ENCODE results near the gene IRGM. TPM values are rescaled to one million over a fixed set of nuclear protein-coding genes. Genes with fewer than 3 reads are reported as not detected.
"Not testable (repeated sequence)": the region's sequence is repeated elsewhere in the genome, so short reads cannot be mapped to it uniquely, and the experiment has no call there.

IRGM gene
- total RNA-seq, 4 donors from 2014 or later, result not detected

DNA sequence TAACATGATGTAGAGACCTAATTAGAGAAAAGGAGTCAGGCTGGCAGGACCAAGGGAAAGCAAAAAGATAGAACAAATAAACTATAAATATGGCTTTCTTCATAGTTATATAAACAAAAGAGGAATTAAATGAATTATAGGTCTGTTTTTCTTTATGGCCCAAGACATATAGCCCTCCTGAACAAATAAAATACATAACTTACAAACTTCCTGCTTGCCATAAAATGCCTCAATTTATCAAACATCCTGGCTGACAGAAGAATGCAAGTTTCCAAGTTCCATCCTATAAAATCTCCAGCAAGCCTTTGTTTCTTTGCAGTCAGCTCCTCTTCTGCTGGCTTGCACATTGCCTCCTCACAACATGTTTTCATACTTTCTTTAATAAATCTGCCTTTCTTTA lies 31.3 kb upstream of the IRGM start:
- Histone ChIP-seq H3K36me3 (no peaks in the 10 kb centered on the region), H3K9me3 (no peaks in the 10 kb centered on the region), H3K27me3 (no peaks in the 10 kb centered on the region), H3K27ac (no peak overlapping the region), H3K4me3 (no peak overlapping the region), H3K4me1 (no peaks in the 10 kb centered on the region)
- intact Hi-C loops (cut with DNase I; ENCODE audit: low total_unique reads) (no loop called here), in situ Hi-C loops (cut with MboI; ENCODE audit: low sequenced_read_pairs in 4 of 4) (no loop called here)
- ATAC-seq (no peak), DNase-seq (no peak)
- TF ChIP-seq POLR2A (IDR thresholded peaks at IDR 0.05), result no peak

DNA sequence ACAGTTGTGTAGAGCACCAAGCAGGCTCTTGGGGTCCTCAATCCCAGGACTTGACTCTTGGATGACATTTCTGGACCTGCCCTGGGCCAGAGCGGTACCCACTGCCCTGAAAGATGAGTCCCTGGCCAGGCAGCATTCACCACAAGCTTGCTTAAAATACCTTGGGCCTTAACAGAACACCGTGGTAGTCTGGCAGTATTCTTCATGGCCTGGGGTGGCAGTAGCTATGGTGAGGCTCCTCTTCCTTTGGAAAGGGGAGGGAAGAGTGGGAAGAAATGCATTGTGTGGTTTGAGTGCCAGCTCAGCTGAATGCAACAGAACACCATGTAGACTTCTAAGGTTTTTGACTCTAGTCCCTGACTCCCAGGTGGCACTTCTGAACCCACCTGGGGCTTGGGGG lies 29.4 kb upstream of the IRGM start:
- no peak overlapping the region for H3K4me3 ChIP-seq
- H3K4me1 ChIP-seq, result no peaks in the 10 kb centered on the region
- no peak overlapping the region for H3K27ac ChIP-seq
- H3K36me3 ChIP-seq, result no peaks in the 10 kb centered on the region
- ATAC-seq, result no peak
- H3K9me3 ChIP-seq, result no peaks in the 10 kb centered on the region
- H3K27me3 ChIP-seq, result no peaks in the 10 kb centered on the region
- DNase-seq, result no peak
- TF ChIP-seq, protein P1, sequence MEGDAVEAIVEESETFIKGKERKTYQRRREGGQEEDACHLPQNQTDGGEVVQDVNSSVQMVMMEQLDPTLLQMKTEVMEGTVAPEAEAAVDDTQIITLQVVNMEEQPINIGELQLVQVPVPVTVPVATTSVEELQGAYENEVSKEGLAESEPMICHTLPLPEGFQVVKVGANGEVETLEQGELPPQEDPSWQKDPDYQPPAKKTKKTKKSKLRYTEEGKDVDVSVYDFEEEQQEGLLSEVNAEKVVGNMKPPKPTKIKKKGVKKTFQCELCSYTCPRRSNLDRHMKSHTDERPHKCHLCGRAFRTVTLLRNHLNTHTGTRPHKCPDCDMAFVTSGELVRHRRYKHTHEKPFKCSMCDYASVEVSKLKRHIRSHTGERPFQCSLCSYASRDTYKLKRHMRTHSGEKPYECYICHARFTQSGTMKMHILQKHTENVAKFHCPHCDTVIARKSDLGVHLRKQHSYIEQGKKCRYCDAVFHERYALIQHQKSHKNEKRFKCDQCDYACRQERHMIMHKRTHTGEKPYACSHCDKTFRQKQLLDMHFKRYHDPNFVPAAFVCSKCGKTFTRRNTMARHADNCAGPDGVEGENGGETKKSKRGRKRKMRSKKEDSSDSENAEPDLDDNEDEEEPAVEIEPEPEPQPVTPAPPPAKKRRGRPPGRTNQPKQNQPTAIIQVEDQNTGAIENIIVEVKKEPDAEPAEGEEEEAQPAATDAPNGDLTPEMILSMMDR (IDR thresholded peaks at IDR 0.05 in 4 of 5, conservative IDR thresholded peaks at IDR 0.05 in 1 of 5), result no peak
- no peak for TF ChIP-seq POLR2A (IDR thresholded peaks at IDR 0.05)
- in situ Hi-C loops (cut with MboI; ENCODE audit: low sequenced_read_pairs in 4 of 4) (no loop called here), intact Hi-C loops (cut with DNase I; ENCODE audit: low total_unique reads) (no loop called here)

DNA sequence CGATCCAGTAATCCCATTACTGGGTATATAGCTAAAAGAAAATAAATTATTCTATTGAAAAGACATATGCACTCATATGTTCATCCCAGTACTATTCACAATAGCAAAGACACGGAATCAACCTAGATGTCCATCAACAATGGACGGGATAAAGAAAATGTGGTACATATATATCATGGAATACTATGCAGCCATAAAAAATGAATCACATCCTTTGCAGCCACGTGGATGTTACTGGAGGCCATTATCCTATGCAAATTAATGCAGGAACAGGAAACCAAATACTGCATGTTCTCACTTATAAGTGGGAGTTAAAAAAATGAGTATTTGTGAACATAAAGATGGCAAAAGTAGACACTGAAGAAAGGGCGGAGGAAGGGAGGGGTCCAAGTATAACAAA lies 16.6 kb upstream of the IRGM start:
- in situ Hi-C loops (cut with MboI; ENCODE audit: low sequenced_read_pairs in 4 of 4), result loop anchor here in 2 of 4 donors (25.0 kb wide), 2 partner anchors 117 to 267 kb away; partner anchors contain the start of gene RBM22 (in 1 of the 2)
- no peak for ATAC-seq
- Histone ChIP-seq H3K36me3 (no peaks in the 10 kb centered on the region), H3K9me3 (peaks cover 0 to 7% (median 0%) of the 10 kb centered on the region in 3 donors), H3K27me3 (no peaks in the 10 kb centered on the region), H3K4me1 (no peaks in the 10 kb centered on the region), H3K4me3 (no peak overlapping the region), H3K27ac (no peak overlapping the region)
- intact Hi-C loops (cut with DNase I; ENCODE audit: low total_unique reads), result no loop called here
- DNase-seq, result no peak
- TF ChIP-seq POLR2A (IDR thresholded peaks at IDR 0.05), result no peak
- TF ChIP-seq, protein P1 (IDR thresholded peaks at IDR 0.05 in 4 of 5, conservative IDR thresholded peaks at IDR 0.05 in 1 of 5), result no peak

DNA sequence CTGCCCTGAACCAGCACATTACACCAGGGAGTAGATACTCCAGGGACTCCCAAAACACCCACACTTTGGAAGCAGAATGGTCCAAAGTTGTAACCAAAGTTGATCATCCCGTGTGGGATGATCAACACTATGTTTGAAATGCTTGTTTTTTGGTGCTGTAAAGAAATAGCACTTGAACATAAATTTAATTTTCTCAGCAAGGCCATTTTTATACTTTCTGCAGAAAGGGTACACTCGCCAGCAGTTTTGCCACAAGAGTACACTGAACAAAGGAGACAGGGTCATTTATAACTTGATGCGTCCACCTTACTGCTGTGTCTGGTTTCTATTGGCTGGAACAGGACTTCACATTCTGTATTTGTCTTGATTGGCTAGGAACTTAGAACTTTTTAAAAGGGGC lies 14.5 kb upstream of the IRGM start:
- intact Hi-C loops (cut with DNase I; ENCODE audit: low total_unique reads); H3K36me3 ChIP-seq; ATAC-seq; H3K27ac ChIP-seq; H3K9me3 ChIP-seq; DNase-seq; H3K27me3 ChIP-seq; H3K4me3 ChIP-seq; H3K4me1 ChIP-seq: not testable (repeated sequence)
- in situ Hi-C loops (cut with MboI; ENCODE audit: low sequenced_read_pairs in 4 of 4), result loop anchor here in 2 of 4 donors (25.0 kb wide), 2 partner anchors 120 to 270 kb away; partner anchors contain the start of gene RBM22 (in 1 of the 2)

DNA sequence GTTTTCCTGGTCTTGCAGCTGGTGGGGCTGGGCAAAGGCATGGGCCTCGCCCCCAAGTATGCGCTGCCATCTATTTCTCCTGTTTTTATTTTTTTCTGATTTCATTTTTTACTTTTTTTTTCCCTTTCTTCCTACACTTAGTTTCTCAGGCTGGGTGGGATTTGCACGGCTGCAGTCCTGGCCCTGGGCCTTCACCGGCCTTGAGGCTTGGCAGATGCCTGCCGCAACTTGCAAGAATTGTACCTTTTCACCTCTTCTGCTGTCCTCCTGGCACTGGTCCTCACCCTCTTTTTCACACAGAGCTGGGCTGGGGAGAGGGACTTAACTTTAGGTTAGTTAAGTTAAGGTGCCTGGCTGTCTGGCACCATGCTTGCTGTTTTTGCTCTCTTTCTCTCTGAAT lies 10.3 kb upstream of the IRGM start:
- intact Hi-C loops (cut with DNase I; ENCODE audit: low total_unique reads), result no loop called here
- TF ChIP-seq POLR2A (IDR thresholded peaks at IDR 0.05), result no peak
- TF ChIP-seq, protein P1 (IDR thresholded peaks at IDR 0.05 in 4 of 5, conservative IDR thresholded peaks at IDR 0.05 in 1 of 5), result no peak
- ATAC-seq (no peak), DNase-seq (no peak)
- Histone ChIP-seq H3K36me3 (no peaks in the 10 kb centered on the region), H3K4me3 (no peak overlapping the region), H3K9me3 (peaks cover 0 to 7% (median 0%) of the 10 kb centered on the region in 3 donors), H3K4me1 (no peaks in the 10 kb centered on the region), H3K27me3 (peaks cover 0 to 3% (median 0%) of the 10 kb centered on the region in 3 donors), H3K27ac (no peak overlapping the region)
- in situ Hi-C loops (cut with MboI; ENCODE audit: low sequenced_read_pairs in 4 of 4), result loop anchor here in 2 of 4 donors (25.0 kb wide), 2 partner anchors 124 to 274 kb away; partner anchors contain the start of gene RBM22 (in 1 of the 2)

DNA sequence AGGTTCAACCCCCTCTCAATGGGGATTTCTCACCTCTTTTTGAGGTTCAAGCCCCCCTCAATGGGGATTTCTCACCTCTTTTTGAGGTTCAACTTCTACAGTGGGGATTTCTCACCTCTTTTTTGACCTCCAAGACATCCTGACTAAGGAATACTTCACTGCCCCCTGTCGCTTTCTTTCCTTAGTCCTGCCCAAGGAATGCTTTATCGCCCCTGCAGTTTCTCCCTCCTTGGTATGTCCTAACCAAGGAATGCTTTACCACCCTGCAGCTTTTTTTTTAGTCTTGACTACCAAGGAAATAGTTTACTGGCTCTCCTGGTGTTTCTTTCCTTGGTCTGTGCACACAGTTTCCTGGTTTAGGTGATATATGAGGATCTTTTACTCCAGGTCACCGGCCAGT lies 9.6 kb upstream of the IRGM start:
- in situ Hi-C loops (cut with MboI; ENCODE audit: low sequenced_read_pairs in 4 of 4), result loop anchor here in 2 of 4 donors (25.0 kb wide), 2 partner anchors 124 to 274 kb away; partner anchors contain the start of gene RBM22 (in 1 of the 2)
- H3K4me3 ChIP-seq, result no peak overlapping the region
- no peak overlapping the region for H3K27ac ChIP-seq
- peaks cover 0 to 3% (median 0%) of the 10 kb centered on the region in 3 donors for H3K27me3 ChIP-seq
- intact Hi-C loops (cut with DNase I; ENCODE audit: low total_unique reads), result no loop called here
- H3K36me3 ChIP-seq, result no peaks in the 10 kb centered on the region
- DNase-seq, result no peak
- no peak for ATAC-seq
- peaks cover 0 to under 1% (median 0%) of the 10 kb centered on the region in 3 donors for H3K9me3 ChIP-seq
- H3K4me1 ChIP-seq, result no peaks in the 10 kb centered on the region
- TF ChIP-seq, protein P1 (IDR thresholded peaks at IDR 0.05 in 4 of 5, conservative IDR thresholded peaks at IDR 0.05 in 1 of 5), result no peak
- no peak for TF ChIP-seq POLR2A (IDR thresholded peaks at IDR 0.05)

DNA sequence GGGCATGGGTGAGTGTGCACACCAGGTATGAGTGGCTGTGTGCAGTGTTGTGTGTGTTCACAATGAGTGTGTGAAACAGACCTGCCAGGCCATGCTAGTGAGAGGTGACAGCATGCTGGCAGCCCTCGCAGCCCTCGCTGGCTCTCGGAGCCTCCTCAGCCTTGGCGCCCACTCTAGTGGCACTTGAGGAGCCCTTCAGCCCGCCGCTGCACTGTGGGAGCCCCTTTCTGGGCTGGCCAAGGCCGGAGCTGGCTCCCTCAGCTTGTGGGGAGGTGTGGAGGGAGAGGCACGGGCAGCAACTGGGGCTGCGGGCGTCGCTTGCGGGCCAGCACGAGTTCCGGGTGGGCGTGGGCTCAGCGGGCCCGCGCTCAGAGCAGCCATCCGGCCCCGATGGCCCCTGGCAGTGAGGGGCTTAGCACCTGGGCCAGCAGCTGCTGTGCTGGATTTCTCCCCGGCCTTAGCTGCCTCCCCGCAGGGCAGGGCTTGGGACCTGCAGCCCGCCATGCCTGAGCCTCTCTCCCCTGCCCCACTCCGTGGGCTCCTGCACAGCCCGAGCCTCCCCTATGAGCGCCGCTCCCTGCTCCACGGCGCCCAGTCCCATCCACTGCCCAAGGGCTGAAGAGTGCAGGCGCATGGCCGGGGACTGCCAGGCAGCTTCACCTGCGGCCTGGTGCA lies 999 bp upstream of the IRGM start:
- intact Hi-C loops (cut with DNase I; ENCODE audit: low total_unique reads), result loop anchor here (5.0 to 10.0 kb wide), 2 partner anchors 141 to 388 kb away; partner anchors contain the start of gene RBM22
- not testable (repeated sequence) for H3K36me3 ChIP-seq, H3K4me3 ChIP-seq, H3K4me1 ChIP-seq, H3K27me3 ChIP-seq, H3K27ac ChIP-seq, DNase-seq, H3K9me3 ChIP-seq, ATAC-seq
- in situ Hi-C loops (cut with MboI; ENCODE audit: low sequenced_read_pairs in 4 of 4), result loop anchor here (5.0 to 25.0 kb wide), 5 partner anchors 43 to 283 kb away; partner anchors contain the start of gene RBM22 (in 1 of the 4)
